IMR-90 (cell line): Measurements from ENCODE around the gene DPRX.
"Not testable (repeated sequence)": the region's sequence is repeated elsewhere in the genome, so short reads cannot be mapped to it uniquely, and the experiment has no call there.

Experiments
- CEBPB ChIP-seq: IDR thresholded peaks from 2 replicates; pipeline ENCODE4 v1.6.1; 2012; ENCODE audit warnings: low read depth, low read length, improper control_type of control experiment
- CHD1 ChIP-seq: IDR thresholded peaks from 2 replicates; pipeline ENCODE4 v1.6.1; 2012; ENCODE audit warnings: low read depth, low read length, improper control_type of control experiment
- CTCF ChIP-seq: conservative IDR thresholded peaks from 2 replicates; pipeline ENCODE4 v1.5.1; 2012; ENCODE audit warnings: mild to moderate bottlenecking, low read depth, low read length, improper control_type of control experiment
- MAFK ChIP-seq: IDR thresholded peaks from 2 replicates; pipeline ENCODE4 v1.6.1; 2012; ENCODE audit warnings: low read depth, low read length, improper control_type of control experiment
- MAZ ChIP-seq: IDR thresholded peaks from 2 replicates; pipeline ENCODE4 v1.6.1; 2012; ENCODE audit warnings: low read depth, mild to moderate bottlenecking, low read length, improper control_type of control experiment, moderate library complexity, borderline replicate concordance
- POLR2A ChIP-seq: IDR thresholded peaks from 2 replicates; pipeline ENCODE4 v1.6.1; 2012; ENCODE audit warnings: mild to moderate bottlenecking, low read depth, low read length
- RAD21 ChIP-seq: IDR thresholded peaks from 2 replicates; pipeline ENCODE4 v1.6.1; 2012; ENCODE audit warnings: low read length, improper control_type of control experiment
- RCOR1 ChIP-seq: IDR thresholded peaks from 2 replicates; pipeline ENCODE4 v1.6.1; 2012; ENCODE audit warnings: mild to moderate bottlenecking, low read length, improper control_type of control experiment; ENCODE audit not compliant: insufficient replicate concordance
- SMC3 ChIP-seq: fragments of 150-350 bp; IDR thresholded peaks from 2 replicates; pipeline ENCODE4 v1.6.1; 2016; ENCODE audit warnings: low read depth, mild to moderate bottlenecking, antibody characterized with exemption, low read length, moderate library complexity
- USF2 ChIP-seq: fragments of 150-350 bp; IDR thresholded peaks from 2 replicates; pipeline ENCODE4 v1.6.1; 2017; ENCODE audit warnings: mild to moderate bottlenecking, antibody characterized with exemption, low read length, low read depth
- TF ChIP-seq, protein P1 (sequence below): fragments of 150-350 bp; IDR thresholded peaks from 2 replicates; pipeline ENCODE4 v1.6.1; 2016; ENCODE audit warnings: low read depth, mild to moderate bottlenecking, low read length, moderate library complexity, borderline replicate concordance

- TF ChIP-seq, protein P1, sequence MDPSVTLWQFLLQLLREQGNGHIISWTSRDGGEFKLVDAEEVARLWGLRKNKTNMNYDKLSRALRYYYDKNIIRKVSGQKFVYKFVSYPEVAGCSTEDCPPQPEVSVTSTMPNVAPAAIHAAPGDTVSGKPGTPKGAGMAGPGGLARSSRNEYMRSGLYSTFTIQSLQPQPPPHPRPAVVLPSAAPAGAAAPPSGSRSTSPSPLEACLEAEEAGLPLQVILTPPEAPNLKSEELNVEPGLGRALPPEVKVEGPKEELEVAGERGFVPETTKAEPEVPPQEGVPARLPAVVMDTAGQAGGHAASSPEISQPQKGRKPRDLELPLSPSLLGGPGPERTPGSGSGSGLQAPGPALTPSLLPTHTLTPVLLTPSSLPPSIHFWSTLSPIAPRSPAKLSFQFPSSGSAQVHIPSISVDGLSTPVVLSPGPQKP, result not testable (repeated sequence)
- TF ChIP-seq POLR2A, CTCF, RAD21, MAFK, CEBPB, USF2, CHD1, RCOR1, MAZ, SMC3: not testable (repeated sequence)
These were observed 37.0 kb downstream of the DPRX start for GRCh38 chr19:53668804-53669203.
